Small intestine (tissue), 7 donors: ENCODE measurements around the gene ELOVL1. TPM values are rescaled to one million over a fixed set of nuclear protein-coding genes. Genes with fewer than 3 reads are reported as not detected.

Experiments used
- DNase-seq, 2 donors: peaks; one replicate each; pipeline versions ENCODE4 v3.0.0 to v3.0.0-alpha.2; 2013
- FAIRE-seq: peaks from 2 replicates; lab custom pipeline; 2012; peaks lifted over from hg19 to GRCh38; lab: Jason Lieb, UNC
- H3K27ac ChIP-seq, 3 donors: one replicate each; pipeline ENCODE4 v1.5.1; 2013; ENCODE audit warnings: low read length in 2 of 3, mild to moderate bottlenecking in 2 of 3, control low read depth in 1 of 3, inconsistent platforms in 1 of 3, low read depth in 1 of 3, moderate library complexity in 1 of 3
- H3K27me3 ChIP-seq, 3 donors: one replicate each; pipeline ENCODE4 v1.6.1; 2013; ENCODE audit warnings: low read length in 3 of 3, inconsistent platforms in 1 of 3; ENCODE audit not compliant: control insufficient read depth in 3 of 3, insufficient read depth in 3 of 3
- H3K36me3 ChIP-seq, 3 donors: one replicate each; pipeline ENCODE4 v1.6.1; 2013; ENCODE audit warnings: low read length in 3 of 3, inconsistent platforms in 1 of 3, low read depth in 1 of 3, mild to moderate bottlenecking in 1 of 3, moderate library complexity in 1 of 3; ENCODE audit not compliant: control insufficient read depth in 3 of 3, insufficient read depth in 2 of 3
- H3K4me1 ChIP-seq, 3 donors: one replicate each; pipeline ENCODE4 v1.6.1; 2013; ENCODE audit warnings: low read length in 2 of 3, inconsistent platforms in 1 of 3, low read depth in 1 of 3, mild to moderate bottlenecking in 1 of 3, moderate library complexity in 1 of 3; ENCODE audit not compliant: control insufficient read depth in 3 of 3, insufficient read depth in 2 of 3
- H3K4me3 ChIP-seq, 3 donors: one replicate each; pipeline ENCODE4 v1.5.1; 2013; ENCODE audit warnings: low read length in 3 of 3, control low read depth in 1 of 3, inconsistent platforms in 1 of 3, low read depth in 1 of 3, mild to moderate bottlenecking in 1 of 3, moderate library complexity in 1 of 3
- H3K9me3 ChIP-seq, 2 donors: one replicate each; pipeline ENCODE4 v1.6.1; 2013; ENCODE audit warnings: low read depth in 1 of 2, low read length in 1 of 2; ENCODE audit not compliant: control insufficient read depth in 2 of 2, insufficient read depth in 1 of 2
- WGBS, 3 donors: extraction: QIAGEN DNeasy Blood & Tissue Kit; methylation state at CpG; one replicate each; pipeline ENCODE4 v1.1.7; 2013; 5-methylcytosine and 5-hydroxymethylcytosine counted together
- polyA plus RNA-seq, 4 donors: library from polyadenylated mRNA; stranded (reverse) in 3 of 4; unstranded in 1 of 4; fragments of 200-250 nt in 3 of 4; fragments of 120-200 nt in 1 of 4; gene quantifications; one replicate each; pipeline versions ENCODE4 v1.2.1 to v1.2.3, GENCODE V29; 2013
- donor health status: healthy with polysubstance abuse.
- donor health status: control.
- donor health status: control.
- donor health status: Bipolar disorder and iron deficiency.
- donor health status: healthy.

ELOVL1 gene
- polyA plus RNA-seq, 4 donors: 60.6 to 105 (median 71.1) TPM

DNA sequence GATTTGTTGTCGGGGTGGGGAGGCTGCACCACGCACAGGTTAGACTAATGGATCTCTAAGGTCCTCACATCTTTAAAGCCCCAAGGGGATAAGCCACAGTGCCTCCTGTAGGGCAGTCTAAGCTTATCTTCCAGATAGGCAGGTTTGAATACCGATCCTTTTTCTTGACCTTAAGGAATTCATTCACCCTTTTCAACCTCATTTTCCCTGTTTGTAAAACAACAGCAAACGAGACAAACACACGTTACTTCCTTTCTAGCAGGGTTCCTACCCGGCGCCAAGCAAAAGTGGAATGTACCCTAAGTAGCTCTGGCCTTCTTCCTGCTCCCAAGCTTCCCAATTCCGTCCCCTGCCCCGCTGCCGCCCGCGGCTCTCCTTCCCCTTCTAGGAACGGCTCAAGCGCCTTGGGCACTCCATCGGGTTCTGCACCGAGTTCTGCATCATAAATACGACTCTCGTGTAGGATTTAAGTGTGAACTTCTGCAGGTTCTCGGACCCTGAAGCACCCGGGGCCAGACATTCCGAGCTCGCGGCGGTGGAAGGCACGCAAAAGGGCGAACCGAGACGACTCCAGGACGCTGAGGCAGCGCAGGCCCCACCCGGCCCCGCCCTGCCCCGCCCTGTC lies 9.6 kb downstream of the ELOVL1 start:
- DNase-seq: peak in 1 of 2 donors; percentile 79
- no peak for FAIRE-seq
- Histone ChIP-seq H3K27me3 (no peaks in the 10 kb centered on the region), H3K9me3 (no peaks in the 10 kb centered on the region), H3K4me3 (peak overlapping the region; percentile 59 to 93 (median 79)), H3K27ac (peak overlapping the region; percentile 98 to 99 (median 99)), H3K36me3 (peaks cover 0 to 27% (median 11%) of the 10 kb centered on the region in 3 donors), H3K4me1 (peaks cover 0 to 29% (median 0%) of the 10 kb centered on the region in 3 donors)
- WGBS, 3 donors: 0 to 1% (median 1%) methylated on average over 31 to 33 of the region's 33 CpGs

DNA sequence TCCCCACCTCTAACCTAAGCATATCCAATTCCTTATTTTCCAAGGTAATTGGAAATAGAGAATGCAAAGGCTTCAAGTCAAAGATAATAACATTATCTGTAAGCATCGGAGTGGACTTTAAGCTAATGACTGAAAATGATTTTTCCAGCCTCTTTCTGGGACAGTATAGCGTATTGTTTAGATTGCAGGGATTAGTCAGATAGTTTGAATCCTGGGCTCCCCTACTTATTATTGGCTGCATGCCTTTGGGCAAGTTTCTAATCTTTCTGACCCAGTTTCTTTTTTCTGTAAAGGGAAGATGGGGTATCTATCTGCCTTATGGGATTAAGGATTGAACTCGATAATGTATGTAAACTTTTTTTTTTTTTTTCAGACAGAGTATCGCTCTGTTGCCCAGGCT lies 10.6 kb downstream of the ELOVL1 start:
- Histone ChIP-seq H3K4me1 (peaks cover 0 to 23% (median 0%) of the 10 kb centered on the region in 3 donors), H3K27me3 (no peaks in the 10 kb centered on the region), H3K9me3 (no peaks in the 10 kb centered on the region), H3K36me3 (peaks cover 0 to 18% (median 11%) of the 10 kb centered on the region in 3 donors), H3K4me3 (no peak overlapping the region), H3K27ac (no peak overlapping the region)
- WGBS, 3 donors: 67 to 78% (median 69%) methylated on average over 4 of the region's 4 CpGs
- no peak for FAIRE-seq
- no peak for DNase-seq

DNA sequence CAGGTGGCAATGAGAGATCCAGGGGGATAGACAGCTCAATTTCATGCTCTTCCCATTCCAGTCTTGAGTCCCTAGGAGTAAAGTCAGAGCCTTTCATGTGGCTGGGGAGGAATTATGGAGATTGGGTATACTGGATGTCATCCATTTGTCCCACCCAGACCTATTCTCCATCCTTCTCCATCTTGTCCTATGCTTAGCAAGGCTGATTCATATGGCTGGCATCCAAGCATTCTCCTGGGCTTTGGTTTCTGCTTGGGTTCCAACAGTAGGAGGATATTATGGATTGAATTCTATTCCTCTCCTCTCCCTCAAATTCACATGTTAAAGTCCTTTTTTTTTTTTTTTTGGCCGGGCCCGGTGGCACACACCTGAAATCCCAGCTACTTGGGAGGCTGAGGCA lies 12.9 kb downstream of the ELOVL1 start:
- Histone ChIP-seq H3K27me3 (no peaks in the 10 kb centered on the region), H3K4me3 (no peak overlapping the region), H3K9me3 (no peaks in the 10 kb centered on the region), H3K36me3 (peaks cover 0 to 3% (median 0%) of the 10 kb centered on the region in 3 donors), H3K27ac (no peak overlapping the region), H3K4me1 (peaks cover 0 to 17% (median 0%) of the 10 kb centered on the region in 3 donors)
- WGBS, 3 donors: 93 to 100% (median 98%) methylated on average over 2 of the region's 2 CpGs
- DNase-seq (no peak), FAIRE-seq (no peak)

DNA sequence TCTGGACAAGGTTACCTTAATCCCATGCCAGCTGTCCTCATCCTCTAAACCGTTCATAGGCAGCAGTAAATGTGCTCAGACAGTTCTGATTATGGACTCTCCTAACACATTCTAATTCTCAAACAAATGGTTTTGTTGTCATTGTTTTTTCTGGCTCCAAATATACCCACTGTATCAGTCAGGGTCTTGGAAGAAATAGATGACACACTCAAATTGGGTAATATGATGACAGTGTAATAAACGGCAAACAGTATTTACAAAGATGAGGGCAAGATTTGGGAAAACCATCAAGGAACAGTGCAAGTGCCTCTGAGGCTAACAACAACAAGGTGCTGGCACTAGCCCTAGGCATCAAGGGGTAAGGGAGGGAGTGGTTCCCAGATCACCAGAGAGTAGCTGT lies 13.3 kb downstream of the ELOVL1 start:
- WGBS, 3 donors: 80 to 88% (median 80%) methylated on average over 2 of the region's 2 CpGs

DNA sequence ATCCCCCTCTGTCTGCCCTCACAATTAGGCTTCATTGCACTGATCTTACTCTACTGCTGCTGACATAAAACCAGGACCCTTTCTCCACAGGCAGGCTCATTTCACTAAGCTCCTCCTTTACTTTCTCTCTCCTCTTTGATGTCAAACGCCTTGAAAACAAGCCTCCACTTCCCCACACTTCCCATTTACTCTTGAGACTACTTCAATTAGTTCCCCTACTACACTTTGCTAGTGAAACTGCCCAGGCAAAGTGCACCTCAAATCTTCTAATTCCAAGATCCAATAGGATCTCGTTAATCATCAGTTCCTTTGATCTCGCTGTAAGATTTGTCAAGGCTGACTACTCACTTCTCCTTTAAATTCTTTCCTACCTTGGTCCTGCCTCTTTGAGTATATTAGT lies 14.9 kb downstream of the ELOVL1 start:
- H3K27me3 ChIP-seq: no peaks in the 10 kb centered on the region
- 59 to 65% (median 61%) methylated on average over 3 of the region's 3 CpGs for WGBS, 3 donors
- DNase-seq (no peak), FAIRE-seq (no peak)
- H3K36me3 ChIP-seq: no peaks in the 10 kb centered on the region
- H3K27ac ChIP-seq: no peak overlapping the region
- H3K9me3 ChIP-seq: no peaks in the 10 kb centered on the region
- H3K4me3 ChIP-seq: no peak overlapping the region
- H3K4me1 ChIP-seq: peaks cover 0 to 15% (median 0%) of the 10 kb centered on the region in 3 donors

More for the DNA sequence above, 13.3 kb downstream of the ELOVL1 start:
- Histone ChIP-seq H3K36me3 (no peaks in the 10 kb centered on the region), H3K27ac (no peak overlapping the region), H3K9me3 (no peaks in the 10 kb centered on the region), H3K4me1 (peaks cover 0 to 19% (median 0%) of the 10 kb centered on the region in 3 donors), H3K4me3 (no peak overlapping the region), H3K27me3 (no peaks in the 10 kb centered on the region)
- no peak for FAIRE-seq
- no peak for DNase-seq

DNA sequence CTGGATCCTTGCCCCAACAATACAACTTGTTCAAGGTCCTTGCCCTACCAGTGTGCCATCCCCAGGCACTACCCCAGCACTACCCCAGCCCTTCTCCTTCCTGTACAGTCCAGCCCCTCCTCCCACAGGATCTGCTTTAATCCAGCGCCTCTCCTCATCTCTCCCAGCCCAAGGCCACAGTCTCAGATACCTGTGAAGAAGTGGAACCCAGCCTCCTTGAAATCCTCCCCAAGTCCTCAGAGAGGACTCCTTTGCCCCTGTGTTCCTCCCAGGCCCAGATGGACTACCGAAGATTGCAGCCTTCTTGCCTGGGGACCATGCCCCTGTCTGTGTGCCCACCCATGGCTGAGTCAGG lies 15.5 kb downstream of the ELOVL1 start:
- DNase-seq (no peak), FAIRE-seq (no peak)
- no peaks in the 10 kb centered on the region for H3K36me3 ChIP-seq
- no peaks in the 10 kb centered on the region for H3K27me3 ChIP-seq
- H3K4me1 ChIP-seq: peaks cover 0 to 12% (median 0%) of the 10 kb centered on the region in 3 donors
- WGBS, 3 donors: 85 to 97% (median 94%) methylated on average over 2 of the region's 2 CpGs
- no peak overlapping the region for H3K27ac ChIP-seq
- H3K9me3 ChIP-seq: no peaks in the 10 kb centered on the region
- H3K4me3 ChIP-seq: no peak overlapping the region

DNA sequence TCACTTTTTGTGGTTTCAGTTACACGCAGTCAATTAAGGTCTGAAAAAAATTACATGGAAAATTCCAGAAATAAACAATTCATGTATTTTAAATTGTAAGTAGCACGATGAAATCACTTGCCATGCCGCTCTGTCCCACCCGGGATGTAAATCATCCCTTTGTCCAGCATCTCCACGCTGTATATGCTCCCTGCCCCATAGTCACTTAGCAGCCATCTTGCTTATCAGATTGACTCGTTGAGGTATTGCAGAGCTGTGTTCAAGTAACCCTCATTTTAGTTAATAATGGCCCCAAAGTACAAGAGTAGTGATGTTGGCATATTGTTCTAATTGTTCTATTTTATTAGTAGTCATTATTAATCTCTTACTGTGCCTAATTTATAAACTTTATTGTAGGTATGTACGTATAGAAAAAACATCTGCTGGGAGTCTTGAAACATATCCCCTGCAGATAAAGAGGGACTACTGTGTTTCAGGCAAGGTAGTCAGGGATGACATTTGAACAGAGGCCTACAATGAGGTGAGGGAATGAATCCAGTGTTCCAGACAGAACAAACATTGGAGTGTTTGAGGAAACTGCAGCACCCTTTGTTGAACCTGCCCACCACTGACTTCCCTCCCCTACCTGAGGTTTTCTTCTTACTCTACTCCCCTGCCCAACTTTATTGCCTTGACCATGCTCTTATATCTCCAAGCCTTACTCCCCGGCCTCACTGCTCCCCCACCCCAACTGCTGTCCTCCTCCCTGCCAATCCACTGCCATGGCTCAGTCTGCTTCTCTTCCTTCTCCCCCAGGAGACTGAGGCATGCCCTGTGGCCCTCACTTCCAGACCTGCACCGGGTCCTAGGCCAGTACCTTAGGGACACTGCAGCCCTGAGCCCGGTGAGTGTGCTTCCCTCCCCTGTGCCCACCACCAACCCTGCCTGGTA lies 16.1 kb downstream of the ELOVL1 start:
- 76 to 82% (median 80%) methylated on average over 10 of the region's 10 CpGs for WGBS, 3 donors
- FAIRE-seq: no peak

DNA sequence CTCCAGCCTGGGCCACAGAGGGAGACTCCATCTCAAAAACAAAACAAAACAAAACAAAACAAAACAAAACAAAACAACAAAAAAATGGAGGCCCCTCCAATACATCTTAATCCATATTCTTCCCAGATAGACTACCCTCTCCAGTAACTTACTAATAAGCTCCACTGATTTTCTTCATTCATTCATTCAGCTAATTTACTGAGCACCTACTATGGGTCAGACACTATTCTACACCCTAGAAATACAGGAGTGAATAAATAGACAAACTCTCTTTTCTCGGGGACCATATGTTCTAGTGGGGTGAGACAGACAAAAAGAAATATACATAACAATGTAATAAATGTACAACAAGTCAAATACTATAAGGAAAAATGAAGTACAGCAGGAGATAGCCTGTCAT lies 16.8 kb downstream of the ELOVL1 start:
- no peak overlapping the region for H3K4me3 ChIP-seq
- H3K27ac ChIP-seq: no peak overlapping the region
- H3K36me3 ChIP-seq: no peaks in the 10 kb centered on the region
- no peaks in the 10 kb centered on the region for H3K9me3 ChIP-seq
- no peak for FAIRE-seq
- DNase-seq: no peak
- H3K4me1 ChIP-seq: peaks cover 0 to 12% (median 0%) of the 10 kb centered on the region in 3 donors
- WGBS, 3 donors: 88 to 92% (median 90%) methylated on average over 1 of the region's 1 CpG
- H3K27me3 ChIP-seq: no peaks in the 10 kb centered on the region

More for the DNA sequence above, 16.1 kb downstream of the ELOVL1 start:
- Histone ChIP-seq H3K27ac (no peak overlapping the region), H3K4me1 (peaks cover 0 to 12% (median 0%) of the 10 kb centered on the region in 3 donors), H3K36me3 (no peaks in the 10 kb centered on the region), H3K4me3 (no peak overlapping the region), H3K27me3 (no peaks in the 10 kb centered on the region), H3K9me3 (no peaks in the 10 kb centered on the region)
- DNase-seq: no peak
